RPMI8226 (cell line): ENCODE measurements around the gene TFG.
A peak's percentile ranks its signal among the peaks of the same experiment; 100 is the strongest.

Experiments
- DNase-seq: peaks from one replicate; pipeline ENCODE4 v3.0.0-alpha.2; 2015

TFG gene

GRCh38 chr3:100708644-100708988, 678 bp upstream of the TFG start:
- no peak for DNase-seq

- DNase-seq: peak; percentile 42
These were observed 557 bp downstream of the TFG start for GRCh38 chr3:100709842-100710260.

DNA sequence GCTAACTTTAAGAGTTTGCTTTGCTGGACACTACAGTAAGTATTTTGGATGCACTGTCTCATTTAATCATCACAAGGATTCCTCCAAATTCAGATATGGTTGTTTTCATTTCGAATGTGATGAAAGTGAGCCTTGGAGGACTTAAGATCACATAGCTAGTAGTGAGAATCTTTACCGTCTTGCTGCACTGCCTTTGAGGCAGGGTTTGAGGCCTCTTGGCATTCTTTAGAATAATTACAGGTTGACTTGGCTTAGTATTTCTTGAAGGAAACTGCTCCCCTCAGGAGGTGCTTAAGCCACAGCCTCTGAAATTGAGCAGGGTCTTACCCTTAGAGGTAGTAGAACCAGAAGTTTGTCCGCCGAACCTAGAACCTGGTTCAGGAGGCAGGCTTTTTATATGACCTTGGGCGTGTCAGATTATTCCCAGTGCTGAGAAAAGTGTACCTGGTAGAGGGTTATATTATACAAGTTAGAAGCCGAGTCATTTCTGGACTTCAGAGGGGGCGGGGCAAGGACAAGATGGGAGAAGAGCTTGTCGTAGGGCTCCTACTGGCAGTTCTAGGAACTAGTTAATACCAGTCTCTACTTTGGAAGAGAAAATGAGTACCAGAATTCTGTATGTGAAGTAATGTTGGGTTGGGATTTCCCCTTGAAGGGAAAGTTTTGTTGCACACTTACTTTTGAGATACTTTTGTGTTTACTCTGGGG, 1.1 kb downstream of the TFG start:
- DNase-seq: peak; percentile 79

- DNase-seq: no peak
These were observed 5.9 kb downstream of the TFG start for GRCh38 chr3:100715176-100715575.

DNA sequence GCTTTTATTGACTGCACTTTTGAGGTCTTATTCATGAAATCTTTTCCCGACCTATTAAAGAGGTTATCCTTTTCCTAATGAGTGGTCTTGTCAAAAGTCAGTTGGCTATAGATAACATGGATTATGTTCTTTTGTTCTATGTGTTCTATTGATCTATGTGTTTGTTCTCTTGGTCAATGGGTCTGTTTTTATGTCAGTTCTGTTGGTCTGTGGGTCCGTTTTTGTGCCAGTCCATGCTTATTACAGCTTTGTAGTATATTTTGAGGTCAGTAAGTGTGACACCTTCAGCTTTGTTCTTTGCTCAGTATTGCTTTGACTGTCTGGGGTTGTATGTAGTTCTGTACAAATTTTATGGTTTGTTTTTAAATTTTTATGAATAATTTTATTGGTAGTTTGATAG, 7.8 kb downstream of the TFG start:
- DNase-seq: no peak

DNA sequence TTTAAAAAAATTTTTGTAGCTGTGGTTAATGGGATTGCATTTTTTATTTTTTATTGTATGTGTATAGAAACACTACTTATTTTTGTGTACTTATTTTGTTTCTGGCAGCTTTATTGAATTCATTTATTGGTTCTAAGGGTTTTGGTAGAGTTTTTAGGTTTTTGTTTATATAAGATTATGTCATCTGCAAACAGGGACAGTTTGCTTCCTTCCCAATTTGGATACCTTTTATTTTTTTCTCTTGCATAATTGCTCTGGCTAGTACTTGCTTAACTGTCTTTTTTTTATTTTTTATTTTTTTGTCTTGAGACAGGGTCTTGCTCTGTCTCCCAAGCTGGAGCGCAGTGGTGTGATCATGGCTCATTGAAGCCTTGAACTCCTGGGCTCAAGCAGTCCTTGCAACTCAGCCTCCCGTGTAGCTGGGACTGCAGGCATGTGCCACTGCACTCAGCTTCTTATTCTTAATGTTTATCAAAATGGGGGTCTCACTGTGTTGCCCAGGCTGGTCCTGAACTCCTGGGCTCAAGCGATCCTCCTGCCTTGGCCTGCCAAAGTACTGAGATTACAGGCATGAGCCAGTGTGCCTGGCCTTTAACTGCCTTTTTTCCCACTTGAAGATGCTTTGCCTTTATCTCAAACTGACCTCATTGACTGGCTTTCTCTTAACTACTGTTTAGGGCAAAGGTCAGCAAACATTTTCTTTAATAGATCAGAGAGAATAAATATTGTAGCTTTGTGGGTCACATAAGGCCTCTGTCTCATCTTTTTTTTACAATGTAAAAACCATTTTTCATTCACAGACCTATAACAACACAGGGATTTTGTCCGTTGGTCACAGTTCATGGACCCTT, 8.6 kb downstream of the TFG start:
- no peak for DNase-seq

DNA sequence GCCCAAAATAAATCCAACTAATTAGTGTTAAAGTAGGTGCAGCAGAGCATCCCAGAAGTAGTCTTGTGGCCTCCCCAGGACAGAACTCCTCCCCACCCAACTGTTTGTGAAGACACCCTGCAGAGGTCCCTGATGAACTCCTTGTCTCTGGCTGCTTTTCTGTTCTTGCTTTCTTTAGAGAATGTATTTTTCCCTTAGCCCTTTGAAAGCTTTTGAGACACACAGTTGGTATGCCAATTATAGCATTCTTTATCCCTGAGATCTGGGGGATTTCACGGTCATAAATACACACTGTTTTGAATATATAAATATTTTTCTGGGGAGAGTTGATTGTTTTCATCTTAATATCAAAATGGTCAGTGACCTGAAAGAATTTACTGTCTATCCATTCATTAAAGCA, 9.8 kb downstream of the TFG start:
- no peak for DNase-seq

- no peak for DNase-seq
These were observed 11.1 kb downstream of the TFG start for GRCh38 chr3:100720426-100720825.

DNA sequence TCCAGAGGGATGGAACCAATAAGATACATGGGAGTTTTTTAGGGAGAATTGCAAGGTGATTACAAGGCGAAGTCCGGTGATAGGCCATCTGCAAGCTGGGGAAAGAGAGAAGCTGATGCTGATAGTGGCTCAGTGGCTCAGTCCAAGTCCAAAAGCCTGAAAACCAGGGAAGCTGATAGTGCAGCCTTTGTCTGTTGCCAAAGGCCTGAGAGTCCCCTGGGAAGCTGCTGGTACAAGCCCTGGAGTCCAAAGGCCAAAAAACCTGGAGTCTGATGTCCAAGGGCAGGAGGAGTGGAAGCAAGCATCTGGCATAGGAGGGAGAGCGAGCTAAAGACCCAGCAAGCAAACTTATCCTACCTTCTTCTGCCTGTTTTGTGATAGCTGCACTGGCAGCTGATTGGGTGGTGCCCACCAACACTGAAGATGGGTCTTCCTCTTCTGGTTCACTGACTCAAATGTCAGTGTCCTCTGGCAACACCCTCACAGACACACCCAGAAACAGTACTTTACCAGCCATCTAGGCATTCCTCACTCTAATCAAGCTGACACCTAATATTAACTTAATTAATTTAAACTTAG, 16.7 kb downstream of the TFG start:
- DNase-seq: no peak

- DNase-seq: no peak
These were observed 17.4 kb downstream of the TFG start for GRCh38 chr3:100726706-100727105.

DNA sequence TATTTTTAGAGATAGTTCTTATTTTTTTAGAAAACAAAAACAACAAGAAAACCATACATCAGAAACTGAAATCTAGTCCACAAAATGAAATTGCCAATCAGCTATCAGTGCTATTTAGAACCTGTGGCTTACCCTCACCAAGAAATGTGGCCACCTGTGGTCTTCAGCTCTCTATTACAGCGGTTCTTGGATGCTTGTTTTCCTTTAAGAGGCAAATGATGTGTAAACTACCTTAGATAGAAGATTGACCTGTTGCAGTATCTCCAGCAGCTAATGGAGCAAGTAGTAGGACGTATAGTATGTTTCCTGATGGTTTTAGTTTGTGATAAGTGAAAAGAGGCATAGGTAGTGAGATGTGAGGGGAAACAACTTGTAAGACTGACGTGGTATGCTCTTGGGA, 21.2 kb downstream of the TFG start:
- DNase-seq: no peak

GRCh38 chr3:100732435-100732834, 23.1 kb downstream of the TFG start:
- DNase-seq: no peak

DNA sequence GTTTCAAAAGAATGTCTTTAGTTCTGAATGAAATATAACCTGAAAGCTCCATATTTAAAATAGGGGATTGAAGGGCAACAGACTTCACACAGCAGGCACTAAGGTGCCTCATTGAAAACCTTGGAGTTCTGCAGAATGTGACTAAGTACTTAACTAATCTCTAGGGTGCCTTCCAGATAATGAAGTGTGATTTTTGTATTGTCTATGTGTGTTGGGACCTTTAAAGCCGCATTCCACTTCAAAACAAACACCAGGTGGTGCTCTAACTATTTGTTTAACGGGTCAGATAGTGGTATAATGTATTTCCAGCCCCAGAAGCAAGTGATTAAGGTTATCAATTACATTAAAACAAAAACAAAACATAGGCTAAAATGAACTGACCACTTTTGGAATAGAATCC, 28.0 kb downstream of the TFG start:
- DNase-seq: peak; percentile 15

- no peak for DNase-seq
These were observed 30.9 kb downstream of the TFG start for GRCh38 chr3:100740207-100740606.

- no peak for DNase-seq
These were observed 34.2 kb downstream of the TFG start for GRCh38 chr3:100743535-100743934.

DNA sequence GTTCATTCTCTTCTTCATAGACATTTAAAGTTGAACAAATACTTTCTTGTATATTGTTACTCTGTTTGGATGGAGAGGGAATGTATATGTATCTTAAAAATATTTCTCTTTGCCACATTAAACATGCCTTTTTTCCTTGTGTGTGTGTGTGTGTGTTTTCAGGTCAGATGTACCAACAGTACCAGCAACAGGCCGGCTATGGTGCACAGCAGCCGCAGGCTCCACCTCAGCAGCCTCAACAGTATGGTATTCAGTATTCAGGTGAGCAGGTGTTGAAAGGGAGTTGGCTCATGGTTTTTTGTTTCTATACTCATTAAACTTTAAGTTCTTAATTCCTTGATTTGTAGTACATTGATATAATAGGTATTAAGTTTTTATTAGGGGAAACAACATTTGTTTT, 35.4 kb downstream of the TFG start:
- DNase-seq: no peak

DNA sequence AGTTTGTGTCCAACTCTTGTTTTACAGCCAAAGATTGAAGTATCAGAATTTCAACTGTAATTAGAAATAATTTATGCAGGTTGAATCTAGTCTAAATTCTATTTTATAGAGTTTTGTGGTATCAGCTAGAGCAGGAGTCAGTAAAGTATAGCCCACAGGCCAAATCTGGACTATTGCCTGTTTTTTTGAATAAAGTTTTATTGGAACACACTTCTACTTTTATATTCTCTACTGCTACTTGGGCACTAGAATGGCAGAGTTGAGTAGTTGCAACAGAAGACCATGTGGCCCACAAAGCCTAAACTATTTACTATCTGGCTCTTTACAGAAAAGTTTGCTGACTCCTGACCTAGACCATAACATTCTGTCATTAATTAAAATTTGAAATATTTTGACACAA, 36.3 kb downstream of the TFG start:
- no peak for DNase-seq

- DNase-seq: no peak
These were observed 36.8 kb downstream of the TFG start for GRCh38 chr3:100746092-100746491.

DNA sequence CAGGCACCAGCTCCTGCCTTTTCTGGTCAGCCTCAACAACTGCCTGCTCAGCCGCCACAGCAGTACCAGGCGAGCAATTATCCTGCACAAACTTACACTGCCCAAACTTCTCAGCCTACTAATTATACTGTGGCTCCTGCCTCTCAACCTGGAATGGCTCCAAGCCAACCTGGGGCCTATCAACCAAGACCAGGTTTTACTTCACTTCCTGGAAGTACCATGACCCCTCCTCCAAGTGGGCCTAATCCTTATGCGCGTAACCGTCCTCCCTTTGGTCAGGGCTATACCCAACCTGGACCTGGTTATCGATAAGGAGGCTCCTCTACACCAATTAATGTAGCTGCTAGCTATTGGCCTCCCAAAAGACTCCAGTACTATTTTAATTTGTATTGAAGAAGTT, 38.9 kb downstream of the TFG start:
- DNase-seq: no peak

GRCh38 chr3:100748967-100749366, 39.7 kb downstream of the TFG start:
- no peak for DNase-seq

DNA sequence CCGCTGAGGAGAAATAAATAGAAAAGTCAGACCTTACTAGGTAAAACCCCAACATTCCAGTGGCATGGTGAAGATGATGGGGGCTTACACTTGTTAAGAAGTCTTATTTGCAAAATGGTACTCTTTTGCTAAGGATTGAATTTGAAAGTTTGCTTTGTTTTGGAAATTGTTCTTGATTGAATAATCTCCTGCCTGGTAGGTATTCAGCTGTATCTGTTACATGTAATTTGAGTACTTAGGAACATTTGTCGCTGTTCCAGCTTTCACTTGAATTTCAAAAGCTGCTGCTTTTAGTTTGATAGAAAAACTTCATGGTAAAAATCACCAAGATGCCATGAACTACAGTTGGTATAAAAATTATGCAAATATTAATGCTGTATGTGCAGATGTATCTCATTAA, 44.6 kb downstream of the TFG start:
- DNase-seq: no peak

DNA sequence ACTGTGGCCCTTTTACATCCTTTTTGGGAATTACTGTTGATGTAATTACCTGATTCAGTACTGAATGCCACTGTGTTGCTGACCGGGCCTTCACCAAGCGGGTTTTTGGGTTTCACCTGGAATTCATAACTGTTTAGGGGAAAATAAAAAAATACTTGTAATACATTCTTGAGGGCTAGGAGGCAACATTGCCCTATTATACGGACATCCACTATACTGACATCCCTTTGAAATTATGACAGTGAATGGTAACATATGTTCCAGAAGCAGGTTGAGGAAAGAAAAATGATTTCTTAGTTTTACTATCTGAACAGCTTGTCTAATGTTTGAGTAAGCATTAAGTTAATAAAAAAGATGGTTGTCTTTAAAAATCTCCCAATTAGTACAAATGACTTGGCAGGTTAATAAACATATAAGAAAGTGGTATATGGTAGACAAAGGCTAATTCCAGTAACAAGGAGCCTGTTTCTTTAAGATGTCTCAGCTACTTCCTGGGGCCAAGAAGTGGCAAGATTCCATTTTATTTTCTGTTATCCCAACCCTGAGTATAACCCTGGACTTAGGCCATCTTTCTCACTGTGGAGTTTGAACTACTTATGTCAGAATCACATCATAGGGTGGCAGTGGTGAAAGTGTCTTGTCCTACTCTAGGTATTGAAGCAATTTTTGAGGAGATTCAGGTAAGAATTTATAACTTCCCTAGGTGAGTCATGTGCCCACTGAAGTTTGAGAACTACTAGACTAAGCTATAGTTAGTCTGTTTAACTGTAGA, 45.5 kb downstream of the TFG start:
- no peak for DNase-seq

DNA sequence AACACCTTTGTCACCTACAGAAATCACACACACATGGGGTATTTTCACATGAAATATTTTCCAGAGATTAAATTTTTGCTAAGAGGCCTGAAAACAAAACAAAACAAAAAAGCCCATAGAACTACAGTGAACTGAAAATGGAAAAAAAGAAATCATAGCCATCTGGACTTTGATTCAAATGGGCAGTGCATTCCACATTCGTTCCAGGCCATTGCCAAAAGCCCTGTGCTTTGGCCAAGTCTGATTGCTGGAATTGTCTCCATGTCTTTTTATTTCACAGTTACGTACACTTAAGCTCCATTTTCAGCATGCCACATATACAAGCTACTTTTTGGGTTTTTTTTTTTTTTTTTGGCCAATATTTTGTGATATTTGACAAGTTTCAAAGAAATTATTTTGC, 47.1 kb downstream of the TFG start:
- no peak for DNase-seq

- no peak for DNase-seq
These were observed 49.9 kb downstream of the TFG start for GRCh38 chr3:100759159-100759558.
